Ovary (tissue), 9 donors: ENCODE measurements around the gene ACVR1B. TPM values are rescaled to one million over a fixed set of nuclear protein-coding genes. Genes with fewer than 3 reads are reported as not detected.

Source experiments
- DNase-seq, 5 donors: peaks; one replicate each; pipeline ENCODE4 v3.0.0-alpha.2; 2019 to 2020
- H3K27ac ChIP-seq, 2 donors: fragments of 200-600 bp; one replicate each; pipeline versions ENCODE4 v1.5.1 to v1.8.0; 2019 to 2022
- H3K27me3 ChIP-seq: fragments of 200-600 bp; one replicate; pipeline ENCODE4 v1.8.0; 2022
- H3K36me3 ChIP-seq: fragments of 200-600 bp; sonication (generic); one replicate; pipeline ENCODE4 v1.5.1; 2019
- H3K4me1 ChIP-seq: one replicate; pipeline ENCODE4 v1.8.1; 2013; ENCODE audit warnings: mild to moderate bottlenecking, moderate library complexity; ENCODE audit not compliant: insufficient read depth
- H3K4me3 ChIP-seq: fragments of 200-600 bp; sonication (generic); one replicate; pipeline ENCODE4 v1.5.1; 2017
- H3K9me3 ChIP-seq, 2 donors: fragments of 200-600 bp in 1 of 2; sonication (generic) in 1 of 2; one replicate each; pipeline versions ENCODE4 v1.5.1 to v1.8.1; 2013 to 2019; ENCODE audit warnings: mild to moderate bottlenecking in 1 of 2, moderate library complexity in 1 of 2
- EP300 ChIP-seq: sonication (generic); formaldehyde crosslinking; IDR thresholded peaks from one replicate; pipeline ENCODE4 v1.6.1; 2017; ENCODE audit warnings: antibody characterized with exemption
- POLR2A ChIP-seq: fragments of 450-650 bp; IDR thresholded peaks from one replicate; pipeline ENCODE4 v1.6.1; 2017; ENCODE audit warnings: antibody characterized with exemption, mild to moderate bottlenecking, moderate library complexity
- whole genome bisulfite sequencing, 3 donors: extraction: QIAGEN DNeasy Blood & Tissue Kit in 1 of 3; methylation state at CpG; one replicate each; pipeline versions ENCODE4 v1.1.5 to v1.1.7; 2013 to 2017; 5-methylcytosine and 5-hydroxymethylcytosine counted together
- intact Hi-C, 4 donors: fragments of 100-400 bp; cut with DNase I; formaldehyde crosslinking; loops; one replicate each; pipeline versions ENCODE4 v1.11.0 to v1.15.1; 2022 to 2023
- polyA plus RNA-seq, 2 donors: library from polyadenylated mRNA; stranded (reverse); fragments of 200-250 nt in 1 of 2; fragments of 350-450 nt in 1 of 2; fragmentation: Illumina TruSeq in 1 of 2; extraction: RNeasy Lipid Tissue Mini Kit (QIAGEN cat#74804) in 1 of 2; gene quantifications; one replicate each; pipeline ENCODE4 v1.2.3, GENCODE V29; 2013 to 2014
- total RNA-seq, 7 donors: library from RNA; depleted of rRNA in 2 of 7; stranded (reverse); fragments of >200 nt in 2 of 7; fragmentation: NEBNext Ultra II Directional in 3 of 7; extraction: Animal tissue kit (Norgen Biotek cat#: 25700) in 3 of 7; gene quantifications; one replicate each; pipeline versions ENCODE4 v1.1.0 to v1.2.4, GENCODE V29; 2016 to 2023
- TF ChIP-seq, protein P1 (sequence below), 3 donors: fragments of 450-650 bp in 2 of 3; fragments of 200-600 bp in 1 of 3; IDR thresholded peaks; one replicate each; pipeline versions ENCODE4 v1.5.1 to v1.8.0; 2016 to 2022; ENCODE audit warnings: antibody characterized with exemption in 3 of 3, mild to moderate bottlenecking in 1 of 3
- donor health status: DM: no; HTN: no; CAD: no; lungs with moderate emphysema.
- donor health status: DM: no; HTN: no; CAD: no.
- donor health status: Bipolar disorder and iron deficiency.
- donor health status: DM: yes; HTN: yes; CAD: no.
- donor health status: DM: no; HTN: no; CAD: no.
- donor health status: DM: yes; HTN: yes; CAD: no.

ACVR1B gene
- total and polyA plus RNA-seq, 9 donors, result 6.9 to 27.3 (median 19.1) TPM

DNA sequence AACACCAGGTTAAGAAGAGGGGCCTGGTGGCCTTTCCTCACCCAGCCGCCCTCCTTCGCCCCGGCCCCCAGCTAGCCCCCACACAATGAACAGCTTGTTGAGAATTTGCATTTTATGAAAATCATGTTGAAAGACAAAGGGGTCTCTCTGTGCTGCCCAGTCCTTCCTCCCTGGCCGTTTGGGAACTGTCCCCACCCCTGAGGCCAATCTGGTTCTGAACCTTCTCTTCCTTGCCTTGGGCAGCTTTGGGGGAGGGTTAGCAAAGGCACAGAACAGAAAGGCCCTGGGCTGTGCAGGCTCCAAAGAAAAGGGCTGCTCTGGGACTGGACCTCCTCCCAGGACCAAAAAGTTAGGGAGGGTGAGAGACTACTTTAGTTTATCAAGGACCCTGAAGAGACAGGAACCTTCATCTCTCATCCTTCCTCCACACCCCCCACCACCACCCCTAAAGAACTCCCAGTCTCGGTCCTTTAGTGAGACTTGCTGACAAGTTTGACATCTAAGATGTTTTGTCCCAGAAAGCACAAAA lies 56.5 kb downstream of the ACVR1B start:
- DNase-seq, result peak in 1 of 5 donors; percentile 39
- Histone ChIP-seq H3K27ac (peak overlapping the region; percentile 87 to 98), H3K36me3 (no peaks in the 10 kb centered on the region), H3K27me3 (no peaks in the 10 kb centered on the region), H3K4me1 (peaks cover 26% of the 10 kb centered on the region), H3K4me3 (peak overlapping the region; percentile 86), H3K9me3 (no peaks in the 10 kb centered on the region)
- TF ChIP-seq POLR2A (no peak), EP300 (no peak)
- TF ChIP-seq, protein P1, sequence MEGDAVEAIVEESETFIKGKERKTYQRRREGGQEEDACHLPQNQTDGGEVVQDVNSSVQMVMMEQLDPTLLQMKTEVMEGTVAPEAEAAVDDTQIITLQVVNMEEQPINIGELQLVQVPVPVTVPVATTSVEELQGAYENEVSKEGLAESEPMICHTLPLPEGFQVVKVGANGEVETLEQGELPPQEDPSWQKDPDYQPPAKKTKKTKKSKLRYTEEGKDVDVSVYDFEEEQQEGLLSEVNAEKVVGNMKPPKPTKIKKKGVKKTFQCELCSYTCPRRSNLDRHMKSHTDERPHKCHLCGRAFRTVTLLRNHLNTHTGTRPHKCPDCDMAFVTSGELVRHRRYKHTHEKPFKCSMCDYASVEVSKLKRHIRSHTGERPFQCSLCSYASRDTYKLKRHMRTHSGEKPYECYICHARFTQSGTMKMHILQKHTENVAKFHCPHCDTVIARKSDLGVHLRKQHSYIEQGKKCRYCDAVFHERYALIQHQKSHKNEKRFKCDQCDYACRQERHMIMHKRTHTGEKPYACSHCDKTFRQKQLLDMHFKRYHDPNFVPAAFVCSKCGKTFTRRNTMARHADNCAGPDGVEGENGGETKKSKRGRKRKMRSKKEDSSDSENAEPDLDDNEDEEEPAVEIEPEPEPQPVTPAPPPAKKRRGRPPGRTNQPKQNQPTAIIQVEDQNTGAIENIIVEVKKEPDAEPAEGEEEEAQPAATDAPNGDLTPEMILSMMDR (IDR thresholded peaks at IDR 0.05), result no peak
- intact Hi-C loops, result loop anchor here in 1 of 4 donors (5.0 kb wide), 1 partner anchor 74 kb away; no protein-coding TSS in a partner anchor
- 36 to 44% (median 43%) methylated on average over 5 of the region's 5 CpGs for WGBS, 3 donors

DNA sequence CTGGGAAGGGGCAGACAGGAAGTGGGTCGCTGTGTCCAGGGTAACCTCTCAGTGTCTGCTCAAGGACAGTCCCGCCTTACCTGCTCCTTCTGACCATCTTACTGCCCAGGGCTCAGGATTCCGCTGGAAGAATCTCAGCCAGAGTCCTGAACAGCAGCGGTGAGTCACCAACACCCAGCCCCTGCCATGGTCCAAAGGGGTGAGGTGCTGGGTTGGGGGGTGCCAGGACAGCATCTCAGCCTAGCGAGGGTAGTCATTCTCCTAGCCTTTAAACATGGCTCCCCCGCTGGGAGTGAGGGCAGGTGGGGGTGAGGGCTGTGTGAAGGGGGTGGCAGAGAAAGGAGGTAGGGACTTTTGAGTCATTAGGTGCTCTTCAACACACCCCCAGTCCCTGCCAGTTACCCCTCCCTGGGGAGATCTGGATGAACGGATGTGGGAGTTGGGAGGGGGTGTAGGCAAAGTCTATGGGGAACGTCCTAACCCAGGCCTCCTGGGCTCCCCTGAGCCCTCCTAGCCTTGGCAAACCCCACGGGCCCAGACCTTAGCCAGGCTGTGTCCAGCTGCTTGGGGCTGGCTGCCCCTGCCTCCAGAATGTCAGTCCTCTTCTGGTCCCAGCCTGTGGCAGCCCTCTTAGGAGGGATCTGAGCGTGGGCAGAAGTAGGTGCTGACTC lies 57.7 kb downstream of the ACVR1B start:
- Histone ChIP-seq H3K4me1 (peaks cover 26% of the 10 kb centered on the region), H3K27ac (peak overlapping the region; percentile 87 to 98), H3K9me3 (no peaks in the 10 kb centered on the region), H3K36me3 (no peaks in the 10 kb centered on the region), H3K27me3 (no peaks in the 10 kb centered on the region), H3K4me3 (no peak overlapping the region)
- WGBS, 3 donors, result 61 to 73% (median 71%) methylated on average over 10 of the region's 10 CpGs
- DNase-seq, result peak in 1 of 5 donors; percentile 54
- TF ChIP-seq, protein P1 (IDR thresholded peaks at IDR 0.05), result no peak
- TF ChIP-seq POLR2A (no peak), EP300 (no peak)
- intact Hi-C loops, result loop anchor here in 1 of 4 donors (5.0 kb wide), 1 partner anchor 73 kb away; no protein-coding TSS in a partner anchor

DNA sequence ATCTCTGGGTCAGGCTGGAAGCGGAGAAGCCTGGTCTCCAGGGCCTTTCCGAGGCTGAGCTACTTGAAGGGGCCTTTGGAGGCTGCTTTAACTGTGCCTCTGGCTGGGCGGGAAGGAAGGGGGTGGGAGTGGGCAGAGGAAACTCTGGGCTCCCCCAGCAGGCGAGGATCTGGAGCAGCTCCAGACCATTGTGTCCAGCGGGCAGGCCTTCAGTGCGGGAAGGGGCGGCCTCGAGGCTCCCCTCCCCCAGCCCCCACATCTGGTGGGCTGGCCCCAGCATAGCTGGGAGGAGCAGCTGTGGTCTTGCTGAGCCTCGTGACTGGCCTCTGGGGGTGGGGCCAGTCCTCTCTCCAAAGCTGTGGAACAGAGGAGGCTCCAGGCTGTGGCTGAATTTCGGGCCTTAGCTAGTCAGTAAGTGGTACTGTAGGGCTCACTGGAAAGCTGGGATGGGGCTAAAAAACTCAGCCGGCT lies 58.7 kb downstream of the ACVR1B start:
- DNase-seq, result peak; percentile 91 to 94 (median 93)

More for the DNA sequence above, 58.7 kb downstream of the ACVR1B start:
- intact Hi-C loops, result no loop called here
- H3K27ac ChIP-seq, result peak overlapping the region; percentile 87 to 98
- H3K4me1 ChIP-seq, result peaks cover 26% of the 10 kb centered on the region
- H3K27me3 ChIP-seq, result no peaks in the 10 kb centered on the region
- TF ChIP-seq, protein P1 (IDR thresholded peaks at IDR 0.05), result no peak
- TF ChIP-seq POLR2A, result no peak
- TF ChIP-seq EP300, result peak; percentile 56
- 2 to 8% (median 4%) methylated on average over 11 of the region's 11 CpGs for WGBS, 3 donors
- no peaks in the 10 kb centered on the region for H3K9me3 ChIP-seq
- no peak overlapping the region for H3K4me3 ChIP-seq
- H3K36me3 ChIP-seq, result no peaks in the 10 kb centered on the region
